Activated T-helper 2 cell treated with anti-CD3 and anti-CD28 coated beads, Interferon-gamma antibody, Interleukin-2, Interleukin-4, amounts not matched to agents 10 μg/mL and 5 μg/mL and 100 μg/mL, durations not matched to agents 14 hours and 24 hours and 36 hours (primary cell): ENCODE data around the gene APC2. TPM values are rescaled to one million over a fixed set of nuclear protein-coding genes. Genes with fewer than 3 reads are reported as not detected.

Experiments
- DNase-seq: peaks from one replicate; pipeline ENCODE4 v3.0.0; 2021; ENCODE audit warnings: low spot score
- H3K27ac Mint-ChIP-seq: one replicate; pipeline ENCODE4 v1.8.0; 2021; ENCODE audit warnings: mixed read lengths
- H3K27me3 Mint-ChIP-seq: one replicate; pipeline ENCODE4 v1.8.0; 2021; ENCODE audit warnings: low read depth, mixed read lengths
- H3K36me3 Mint-ChIP-seq: one replicate; pipeline ENCODE4 v1.8.0; 2021; ENCODE audit warnings: low read depth, mixed read lengths
- H3K4me1 Mint-ChIP-seq: one replicate; pipeline ENCODE4 v1.8.0; 2021; ENCODE audit warnings: low read depth, mixed read lengths
- H3K4me3 Mint-ChIP-seq: one replicate; pipeline ENCODE4 v1.8.0; 2021; ENCODE audit warnings: low read depth, mild to moderate bottlenecking, moderate library complexity, mixed read lengths
- H3K9me3 Mint-ChIP-seq: one replicate; pipeline ENCODE4 v1.8.0; 2021; ENCODE audit warnings: mixed read lengths
- intact Hi-C: fragments of 100-400 bp; cut with micrococcal nuclease; formaldehyde crosslinking; loops from one replicate; pipeline ENCODE4 v1.15.1; 2023
- total RNA-seq: library from RNA; stranded (reverse); gene quantifications from 2 replicates; pipeline ENCODE4 v1.2.3, GENCODE V29; 2022

APC2 gene
- total RNA-seq, 1 donor from 2014 or later: 0.21 TPM

GRCh38 chr19:1429750-1430149 lies 20.2 kb upstream of the APC2 start:
- no peak overlapping the region for H3K4me3 Mint-ChIP-seq
- intact Hi-C loops: no loop called here
- H3K27me3 Mint-ChIP-seq: no peaks in the 10 kb centered on the region
- H3K4me1 Mint-ChIP-seq: no peaks in the 10 kb centered on the region
- no peaks in the 10 kb centered on the region for H3K9me3 Mint-ChIP-seq
- no peak overlapping the region for H3K27ac Mint-ChIP-seq
- DNase-seq: no peak
- peaks cover 35% of the 10 kb centered on the region for H3K36me3 Mint-ChIP-seq

GRCh38 chr19:1430246-1430645 lies 19.7 kb upstream of the APC2 start:
- peaks cover 31% of the 10 kb centered on the region for H3K36me3 Mint-ChIP-seq
- H3K4me3 Mint-ChIP-seq: no peak overlapping the region
- intact Hi-C loops: no loop called here

DNA sequence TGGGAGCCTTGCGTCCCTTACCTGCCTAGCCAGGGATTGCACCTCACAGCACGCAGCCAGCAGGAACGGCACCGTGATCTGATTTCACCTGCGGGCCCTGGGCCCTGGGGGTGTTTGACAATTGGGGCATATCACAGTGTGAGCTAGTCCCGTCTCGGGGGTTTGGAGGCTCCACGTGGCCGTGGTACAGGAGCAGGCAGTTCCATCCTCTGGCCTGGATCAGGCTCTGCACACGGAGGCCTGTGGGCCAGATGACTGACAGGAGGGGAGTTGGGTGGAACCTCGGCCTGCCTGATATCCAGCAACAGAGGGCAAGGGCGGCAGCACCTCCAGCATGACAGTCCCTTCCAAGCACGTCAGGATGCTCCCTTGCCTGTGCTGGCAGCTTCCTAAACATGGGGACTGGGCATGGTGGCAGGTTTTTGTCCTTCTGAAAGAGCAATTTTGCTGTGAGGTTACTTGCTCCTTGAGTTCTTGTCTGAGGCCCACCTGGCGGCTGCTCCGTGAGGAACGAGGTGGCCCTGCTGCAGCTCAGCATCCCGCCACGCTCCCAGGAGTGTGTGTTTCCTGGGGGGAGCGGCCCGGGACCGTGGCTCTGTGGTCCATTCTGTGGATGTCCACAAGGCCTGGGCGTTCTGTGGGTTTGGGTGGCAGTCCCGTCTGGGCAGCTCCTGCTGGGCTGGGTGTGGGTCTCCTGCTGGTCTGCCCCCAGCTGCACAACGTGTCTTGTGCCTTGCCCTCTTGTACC lies 18.0 kb upstream of the APC2 start:
- H3K36me3 Mint-ChIP-seq: peaks cover 30% of the 10 kb centered on the region
- intact Hi-C loops: no loop called here
- no peak overlapping the region for H3K27ac Mint-ChIP-seq
- H3K4me1 Mint-ChIP-seq: no peaks in the 10 kb centered on the region
- no peaks in the 10 kb centered on the region for H3K27me3 Mint-ChIP-seq
- H3K9me3 Mint-ChIP-seq: no peaks in the 10 kb centered on the region
- H3K4me3 Mint-ChIP-seq: no peak overlapping the region
- no peak for DNase-seq

More at GRCh38 chr19:1430246-1430645, 19.7 kb upstream of the APC2 start:
- no peak for DNase-seq
- Mint-ChIP-seq H3K27me3 (no peaks in the 10 kb centered on the region), H3K4me1 (no peaks in the 10 kb centered on the region), H3K27ac (no peak overlapping the region), H3K9me3 (no peaks in the 10 kb centered on the region)

DNA sequence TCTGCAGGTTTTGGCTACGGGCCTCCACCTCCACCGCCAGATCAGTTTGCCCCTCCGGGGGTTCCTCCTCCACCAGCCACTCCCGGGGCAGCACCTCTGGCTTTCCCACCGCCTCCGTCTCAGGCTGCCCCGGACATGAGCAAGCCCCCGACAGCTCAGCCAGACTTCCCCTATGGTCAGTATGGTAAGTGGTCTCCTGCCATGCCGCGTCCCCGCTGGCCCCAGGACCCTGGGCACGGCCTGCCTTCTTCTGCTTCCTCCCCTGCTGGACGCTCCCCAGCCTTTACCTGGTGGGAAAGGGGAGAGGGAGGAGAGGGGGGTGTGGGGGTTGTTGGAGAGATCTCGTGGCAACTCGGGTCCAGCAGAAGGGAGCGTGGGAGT lies 17.4 kb upstream of the APC2 start:
- intact Hi-C loops: no loop called here

DNA sequence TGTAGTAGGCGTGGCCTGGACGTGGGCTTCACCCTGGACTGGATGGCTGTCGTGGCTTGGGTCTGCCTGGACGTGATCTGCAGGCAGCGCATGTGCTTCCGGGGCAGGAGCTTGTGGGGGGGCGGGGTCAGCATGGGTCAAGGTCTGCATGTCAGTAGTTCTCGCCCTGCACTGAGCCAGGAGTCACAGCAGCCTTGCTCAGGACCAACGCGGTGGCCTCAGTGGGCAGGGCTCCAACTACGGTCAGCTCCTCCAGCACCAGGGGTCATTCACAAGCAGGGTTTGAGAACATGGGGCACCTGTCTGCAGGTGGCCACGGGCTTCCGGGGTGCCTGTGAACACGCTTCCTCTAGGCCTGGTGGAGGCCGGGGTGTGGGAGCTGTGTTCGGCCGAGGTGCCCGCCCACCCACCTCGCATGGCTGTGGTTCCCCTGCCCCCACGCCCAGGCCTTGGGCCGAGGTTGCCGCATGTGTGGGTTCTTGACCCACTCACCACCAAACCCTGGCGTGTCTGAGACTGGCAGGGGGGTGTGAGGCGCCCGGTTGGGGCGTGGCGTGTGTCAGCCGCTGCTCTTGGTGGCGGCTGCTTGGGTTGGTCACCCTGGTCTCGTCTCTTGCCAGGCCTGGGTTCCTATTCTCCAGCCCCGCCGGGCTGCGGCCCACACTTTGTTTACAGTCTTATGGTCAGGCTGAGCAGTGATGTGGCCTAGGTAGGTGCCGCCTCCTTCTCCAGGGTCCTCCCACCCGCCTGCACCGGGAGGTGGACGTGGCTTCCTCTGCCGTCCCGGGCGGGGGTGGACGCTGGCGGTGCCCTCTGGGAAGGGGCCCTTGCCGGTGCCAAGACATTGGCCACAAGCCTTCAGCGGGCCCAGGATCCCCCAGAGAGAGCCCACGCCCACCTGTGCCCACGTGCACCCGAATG lies 16.5 kb upstream of the APC2 start:
- Mint-ChIP-seq H3K4me1 (peaks cover 6% of the 10 kb centered on the region), H3K27ac (no peak overlapping the region), H3K9me3 (no peaks in the 10 kb centered on the region), H3K36me3 (peaks cover 30% of the 10 kb centered on the region), H3K27me3 (no peaks in the 10 kb centered on the region), H3K4me3 (no peak overlapping the region)
- intact Hi-C loops: no loop called here
- no peak for DNase-seq

More for the DNA sequence above, 17.4 kb upstream of the APC2 start:
- Mint-ChIP-seq H3K27ac (no peak overlapping the region), H3K4me3 (no peak overlapping the region), H3K36me3 (peaks cover 30% of the 10 kb centered on the region), H3K4me1 (peaks cover under 1% of the 10 kb centered on the region), H3K27me3 (no peaks in the 10 kb centered on the region), H3K9me3 (no peaks in the 10 kb centered on the region)
- DNase-seq: no peak

GRCh38 chr19:1434040-1434366 lies 15.9 kb upstream of the APC2 start:
- Mint-ChIP-seq H3K36me3 (peaks cover 35% of the 10 kb centered on the region), H3K4me1 (peaks cover 6% of the 10 kb centered on the region), H3K27me3 (no peaks in the 10 kb centered on the region), H3K9me3 (no peaks in the 10 kb centered on the region), H3K27ac (no peak overlapping the region), H3K4me3 (no peak overlapping the region)
- DNase-seq: no peak
- intact Hi-C loops: no loop called here

DNA sequence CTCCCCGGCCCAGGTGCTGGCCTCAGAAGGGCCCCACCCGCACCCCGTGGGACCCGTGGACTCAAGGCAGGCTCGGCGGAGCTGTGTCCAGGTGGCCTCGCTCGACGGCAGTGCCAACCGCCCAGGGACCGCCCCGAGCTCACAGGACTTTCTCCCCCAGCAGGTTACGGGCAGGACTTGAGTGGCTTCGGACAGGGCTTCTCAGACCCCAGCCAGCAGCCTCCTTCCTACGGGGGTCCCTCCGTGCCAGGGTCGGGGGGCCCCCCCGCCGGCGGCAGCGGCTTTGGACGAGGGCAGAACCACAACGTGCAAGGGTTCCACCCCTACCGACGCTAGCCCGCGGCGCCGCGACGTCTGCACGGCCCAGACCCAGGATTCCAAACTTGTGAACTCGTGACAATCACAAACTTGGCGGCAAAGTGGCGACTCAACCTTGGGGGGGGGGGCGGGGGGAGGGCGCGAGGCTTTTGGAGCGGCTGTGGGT lies 15.3 kb upstream of the APC2 start:
- Mint-ChIP-seq H3K27ac (no peak overlapping the region), H3K27me3 (no peaks in the 10 kb centered on the region), H3K36me3 (peaks cover 41% of the 10 kb centered on the region), H3K4me1 (peaks cover 7% of the 10 kb centered on the region), H3K9me3 (no peaks in the 10 kb centered on the region), H3K4me3 (no peak overlapping the region)
- intact Hi-C loops: no loop called here
- no peak for DNase-seq

DNA sequence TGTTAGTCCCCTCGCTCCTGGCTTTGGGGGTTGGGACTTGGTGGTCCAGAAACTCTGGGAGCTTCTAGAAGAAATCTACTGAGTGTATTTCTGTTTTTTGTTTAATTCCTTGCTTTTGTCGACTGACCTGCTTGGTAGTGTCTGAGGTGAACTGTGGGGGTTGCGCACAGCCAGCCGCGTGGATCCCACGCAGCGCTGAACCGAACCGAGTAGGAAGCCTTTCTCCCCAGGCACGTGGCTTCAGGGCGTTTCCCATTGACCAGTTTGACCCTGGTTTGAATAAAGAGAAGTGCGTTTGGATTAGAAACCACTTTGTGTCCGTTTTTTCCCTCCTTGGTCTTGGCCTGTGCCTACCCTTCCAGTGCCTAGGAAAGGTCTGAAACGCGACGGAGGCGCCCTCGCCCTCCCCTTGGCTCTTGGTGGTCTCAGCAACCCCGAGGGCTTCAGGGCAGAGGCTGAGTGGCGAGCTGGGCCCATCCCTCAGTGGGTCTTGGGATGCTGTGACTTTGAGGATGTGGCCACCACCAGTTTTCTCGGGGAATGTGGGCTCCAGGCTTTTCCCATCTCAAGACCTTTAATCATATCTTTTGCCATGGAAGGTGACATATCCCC lies 14.4 kb upstream of the APC2 start:
- intact Hi-C loops: no loop called here

GRCh38 chr19:1437609-1438008 lies 12.3 kb upstream of the APC2 start:
- Mint-ChIP-seq H3K27me3 (no peaks in the 10 kb centered on the region), H3K4me3 (no peak overlapping the region), H3K27ac (peak overlapping the region; percentile 99), H3K36me3 (peaks cover 55% of the 10 kb centered on the region), H3K9me3 (no peaks in the 10 kb centered on the region), H3K4me1 (peaks cover 14% of the 10 kb centered on the region)
- no peak for DNase-seq
- intact Hi-C loops: loop anchor here (1.0 kb wide), 1 partner anchor 30 kb away; the partner anchor contains the start of gene DAZAP1

More for the DNA sequence above, 14.4 kb upstream of the APC2 start:
- H3K9me3 Mint-ChIP-seq: no peaks in the 10 kb centered on the region
- H3K27ac Mint-ChIP-seq: no peak overlapping the region
- DNase-seq: no peak
- H3K4me1 Mint-ChIP-seq: peaks cover 11% of the 10 kb centered on the region
- no peak overlapping the region for H3K4me3 Mint-ChIP-seq
- H3K27me3 Mint-ChIP-seq: no peaks in the 10 kb centered on the region
- peaks cover 46% of the 10 kb centered on the region for H3K36me3 Mint-ChIP-seq

- H3K4me3 Mint-ChIP-seq: peak within 1 kb of the TSS; percentile 99
- peak; percentile 94 for DNase-seq
- H3K27me3 Mint-ChIP-seq: no peaks in the 10 kb centered on the region
- H3K9me3 Mint-ChIP-seq: no peaks in the 10 kb centered on the region
- intact Hi-C loops: loop anchor here (1.0 kb wide), 1 partner anchor 31 kb away; the partner anchor contains the start of gene DAZAP1
- peaks cover 14% of the 10 kb centered on the region for H3K4me1 Mint-ChIP-seq
- peaks cover 56% of the 10 kb centered on the region for H3K36me3 Mint-ChIP-seq
- H3K27ac Mint-ChIP-seq: peak within 1 kb of the TSS; percentile 99
Measured at GRCh38 chr19:1438035-1438932, 11.6 kb upstream of the APC2 start, which contains the start of gene RPS15. TSS of gene RPS15 (plus strand) at chr19:1438396. CDS start at chr19:1438426, 30 bp downstream.

- DNase-seq: no peak
- intact Hi-C loops: loop anchor here (1.0 kb wide), 1 partner anchor 32 kb away; the partner anchor contains the start of gene DAZAP1
- H3K27me3 Mint-ChIP-seq: no peaks in the 10 kb centered on the region
- no peaks in the 10 kb centered on the region for H3K9me3 Mint-ChIP-seq
- H3K36me3 Mint-ChIP-seq: peaks cover 56% of the 10 kb centered on the region
- H3K4me1 Mint-ChIP-seq: peaks cover 14% of the 10 kb centered on the region
- peak overlapping the region; percentile 77 for H3K27ac Mint-ChIP-seq
- peak overlapping the region; percentile 99 for H3K4me3 Mint-ChIP-seq
Measured at GRCh38 chr19:1438933-1439354, 11.0 kb upstream of the APC2 start.
